Immature natural killer cell (primary cell): ENCODE measurements around the gene AADACL4. TPM values are rescaled to one million over a fixed set of nuclear protein-coding genes. Genes with fewer than 3 reads are reported as not detected.
"Not testable (repeated sequence)": the region's sequence is repeated elsewhere in the genome, so short reads cannot be mapped to it uniquely, and the experiment has no call there.

ENCODE experiments used
- DNase-seq, 3 donors: peaks; one replicate each; pipeline ENCODE4 v3.0.0; 2022; ENCODE audit warnings: mixed read lengths in 1 of 3
- H3K27ac Mint-ChIP-seq, 6 donors: one replicate each; pipeline ENCODE4 v1.8.0; 2020; ENCODE audit warnings: mixed read lengths in 6 of 6, mild to moderate bottlenecking in 5 of 6, inconsistent platforms in 4 of 6, moderate library complexity in 3 of 6
- H3K27me3 Mint-ChIP-seq, 3 donors: one replicate each; pipeline ENCODE4 v1.8.0; 2020 to 2021; ENCODE audit warnings: low read depth in 3 of 3, mild to moderate bottlenecking in 3 of 3, mixed read lengths in 3 of 3, moderate library complexity in 3 of 3, inconsistent platforms in 1 of 3
- H3K36me3 Mint-ChIP-seq, 3 donors: one replicate each; pipeline ENCODE4 v1.8.0; 2020; ENCODE audit warnings: mixed read lengths in 3 of 3, inconsistent platforms in 2 of 3, mild to moderate bottlenecking in 2 of 3
- H3K4me1 Mint-ChIP-seq, 2 donors: one replicate each; pipeline ENCODE4 v1.8.0; 2020; ENCODE audit warnings: inconsistent platforms in 2 of 2, mild to moderate bottlenecking in 2 of 2, mixed read lengths in 2 of 2, moderate library complexity in 1 of 2
- H3K4me3 Mint-ChIP-seq, 5 donors: one replicate each; pipeline ENCODE4 v1.8.0; 2020; ENCODE audit warnings: mild to moderate bottlenecking in 5 of 5, mixed read lengths in 5 of 5, inconsistent platforms in 3 of 5, moderate library complexity in 3 of 5
- H3K9me3 Mint-ChIP-seq, 6 donors: one replicate each; pipeline ENCODE4 v1.8.0; 2020; ENCODE audit warnings: mild to moderate bottlenecking in 6 of 6, mixed read lengths in 6 of 6, inconsistent platforms in 4 of 6, moderate library complexity in 3 of 6
- polyA plus RNA-seq, 3 donors: library from polyadenylated mRNA; unstranded; fragments of 300-500 nt; fragmentation: Illumina TruSeq; gene quantifications; one replicate each; pipeline ENCODE4 v1.2.3, GENCODE V29; 2021

AADACL4 gene
- polyA plus RNA-seq, 3 donors from 2014 or later, result not detected

- no peak overlapping the region for H3K4me3 Mint-ChIP-seq
- H3K36me3 Mint-ChIP-seq, result peaks cover 0 to 10% (median 8%) of the 10 kb centered on the region in 3 donors
- no peak for DNase-seq
- H3K9me3 Mint-ChIP-seq, result peaks cover 4 to 28% (median 26%) of the 10 kb centered on the region in 6 donors
- H3K4me1 Mint-ChIP-seq, result no peaks in the 10 kb centered on the region
- no peak overlapping the region for H3K27ac Mint-ChIP-seq
- peaks cover 2 to 5% (median 5%) of the 10 kb centered on the region in 3 donors for H3K27me3 Mint-ChIP-seq
Observed at GRCh38 chr1:12643079-12643478, 806 bp upstream of the AADACL4 start.

- H3K36me3 Mint-ChIP-seq, result peaks cover 0 to 10% (median 8%) of the 10 kb centered on the region in 3 donors
- no peak for DNase-seq
- peaks cover 7% of the 10 kb centered on the region in 2 donors for H3K4me1 Mint-ChIP-seq
- H3K4me3 Mint-ChIP-seq, result no peak overlapping the region
- H3K27ac Mint-ChIP-seq, result no peak overlapping the region
- H3K9me3 Mint-ChIP-seq, result peaks cover 4 to 27% (median 23%) of the 10 kb centered on the region in 6 donors
- peaks cover 0 to 5% (median 2%) of the 10 kb centered on the region in 3 donors for H3K27me3 Mint-ChIP-seq
Observed at GRCh38 chr1:12644237-12644636, 352 bp downstream of the AADACL4 start.

GRCh38 chr1:12644829-12645228 lies 944 bp downstream of the AADACL4 start:
- peaks cover 0 to 10% (median 8%) of the 10 kb centered on the region in 3 donors for H3K36me3 Mint-ChIP-seq
- no peak overlapping the region for H3K27ac Mint-ChIP-seq
- H3K27me3 Mint-ChIP-seq, result peaks cover 0 to 5% (median 2%) of the 10 kb centered on the region in 3 donors
- no peak overlapping the region for H3K4me3 Mint-ChIP-seq
- H3K4me1 Mint-ChIP-seq, result peaks cover 7% of the 10 kb centered on the region in 2 donors
- peaks cover 4 to 24% (median 18%) of the 10 kb centered on the region in 6 donors for H3K9me3 Mint-ChIP-seq
- no peak for DNase-seq

- not testable (repeated sequence) for H3K4me1 Mint-ChIP-seq, H3K36me3 Mint-ChIP-seq, H3K4me3 Mint-ChIP-seq, H3K27ac Mint-ChIP-seq, H3K27me3 Mint-ChIP-seq, DNase-seq
- peaks cover 0 to 19% (median 13%) of the 10 kb centered on the region in 6 donors for H3K9me3 Mint-ChIP-seq
Observed at GRCh38 chr1:12645401-12645800, 1.5 kb downstream of the AADACL4 start.

GRCh38 chr1:12648741-12649140 lies 4.9 kb downstream of the AADACL4 start:
- Mint-ChIP-seq H3K36me3 (no peaks in the 10 kb centered on the region), H3K27me3 (peaks cover 0 to 5% (median 2%) of the 10 kb centered on the region in 3 donors), H3K4me3 (no peak overlapping the region), H3K4me1 (peaks cover 7% of the 10 kb centered on the region in 2 donors), H3K9me3 (no peaks in the 10 kb centered on the region), H3K27ac (peak overlapping the region in 2 of 6 donors; percentile 18 to 58)
- peak in 2 of 3 donors; percentile 2 to 9 for DNase-seq

GRCh38 chr1:12649971-12650421 lies 6.1 kb downstream of the AADACL4 start:
- no peaks in the 10 kb centered on the region for H3K36me3 Mint-ChIP-seq
- peaks cover 0 to 2% (median under 1%) of the 10 kb centered on the region in 3 donors for H3K27me3 Mint-ChIP-seq
- no peaks in the 10 kb centered on the region for H3K9me3 Mint-ChIP-seq
- H3K4me3 Mint-ChIP-seq, result no peak overlapping the region
- no peak for DNase-seq
- peaks cover 7% of the 10 kb centered on the region in 2 donors for H3K4me1 Mint-ChIP-seq
- peak overlapping the region in 1 of 6 donors; percentile 7 for H3K27ac Mint-ChIP-seq

GRCh38 chr1:12654004-12654567 lies 10.2 kb downstream of the AADACL4 start:
- H3K36me3 Mint-ChIP-seq, result no peaks in the 10 kb centered on the region
- DNase-seq, result no peak
- H3K27ac Mint-ChIP-seq, result no peak overlapping the region
- H3K4me3 Mint-ChIP-seq, result no peak overlapping the region
- H3K27me3 Mint-ChIP-seq, result peaks cover 1 to 2% (median 2%) of the 10 kb centered on the region in 3 donors
- H3K9me3 Mint-ChIP-seq, result no peaks in the 10 kb centered on the region
- peaks cover 6% of the 10 kb centered on the region in 2 donors for H3K4me1 Mint-ChIP-seq

- H3K4me3 Mint-ChIP-seq, result no peak overlapping the region
- H3K27ac Mint-ChIP-seq, result no peak overlapping the region
- H3K27me3 Mint-ChIP-seq, result peaks cover 1 to 2% (median 2%) of the 10 kb centered on the region in 3 donors
- no peak for DNase-seq
- no peaks in the 10 kb centered on the region for H3K9me3 Mint-ChIP-seq
- peaks cover 4 to 6% of the 10 kb centered on the region in 2 donors for H3K4me1 Mint-ChIP-seq
- H3K36me3 Mint-ChIP-seq, result no peaks in the 10 kb centered on the region
Observed at GRCh38 chr1:12654657-12655056, 10.8 kb downstream of the AADACL4 start.

- no peaks in the 10 kb centered on the region for H3K36me3 Mint-ChIP-seq
- H3K4me1 Mint-ChIP-seq, result peaks cover 4 to 6% of the 10 kb centered on the region in 2 donors
- DNase-seq, result no peak
- H3K9me3 Mint-ChIP-seq, result no peaks in the 10 kb centered on the region
- no peak overlapping the region for H3K4me3 Mint-ChIP-seq
- H3K27ac Mint-ChIP-seq, result peak overlapping the region in 1 of 6 donors; percentile 45
- H3K27me3 Mint-ChIP-seq, result peaks cover 0 to 2% (median 1%) of the 10 kb centered on the region in 3 donors
Observed at GRCh38 chr1:12656575-12656974, 12.7 kb downstream of the AADACL4 start.

- no peak for DNase-seq
- Mint-ChIP-seq H3K27me3 (peaks cover 0 to 2% (median 1%) of the 10 kb centered on the region in 3 donors), H3K4me3 (no peak overlapping the region), H3K36me3 (no peaks in the 10 kb centered on the region), H3K27ac (no peak overlapping the region), H3K9me3 (no peaks in the 10 kb centered on the region), H3K4me1 (peaks cover 4 to 6% of the 10 kb centered on the region in 2 donors)
Observed at GRCh38 chr1:12657060-12657884, 13.4 kb downstream of the AADACL4 start.

GRCh38 chr1:12657885-12658512 lies 14.1 kb downstream of the AADACL4 start:
- not testable (repeated sequence) for H3K27me3 Mint-ChIP-seq, H3K36me3 Mint-ChIP-seq, H3K4me1 Mint-ChIP-seq, H3K9me3 Mint-ChIP-seq, H3K4me3 Mint-ChIP-seq, H3K27ac Mint-ChIP-seq, DNase-seq

- Mint-ChIP-seq H3K9me3 (no peaks in the 10 kb centered on the region), H3K27me3 (peaks cover 0 to 2% (median 1%) of the 10 kb centered on the region in 3 donors), H3K36me3 (no peaks in the 10 kb centered on the region), H3K4me1 (peaks cover 4 to 6% of the 10 kb centered on the region in 2 donors), H3K4me3 (peak overlapping the region in 2 of 5 donors; percentile 6 to 68), H3K27ac (no peak overlapping the region)
- DNase-seq, result peak; percentile 64 to 71 (median 68)
Observed at GRCh38 chr1:12658531-12659453, 14.9 kb downstream of the AADACL4 start.

GRCh38 chr1:12661606-12662219 lies 17.8 kb downstream of the AADACL4 start:
- DNase-seq, result no peak
- no peak overlapping the region for H3K27ac Mint-ChIP-seq
- H3K9me3 Mint-ChIP-seq, result no peaks in the 10 kb centered on the region
- peaks cover 0 to 4% (median 3%) of the 10 kb centered on the region in 3 donors for H3K27me3 Mint-ChIP-seq
- H3K4me1 Mint-ChIP-seq, result peaks cover 4 to 6% of the 10 kb centered on the region in 2 donors
- H3K36me3 Mint-ChIP-seq, result no peaks in the 10 kb centered on the region
- H3K4me3 Mint-ChIP-seq, result no peak overlapping the region
